ENCODE data around the gene ENO3. TPM values are rescaled to one million over a fixed set of nuclear protein-coding genes. Genes with fewer than 3 reads are reported as not detected.

Gene ENO3
- total and polyA plus RNA-seq, 10 of the 15 experiments (the other 5 are each of a cell fraction or from before 2014, with no cell fraction given): 6.8 to 28.4 (median 17.0) TPM

- no peak for FAIRE-seq
- no peaks in the 10 kb centered on the region for H3K9me3 ChIP-seq (replicated peaks; ENCODE audit: control insufficient read depth, insufficient read depth, low read length)
- intact Hi-C loops (cut with micrococcal nuclease; ENCODE audit: unreplicated experiment): no loop called here
- H3K9ac ChIP-seq (ENCODE audit: control insufficient read depth, insufficient read depth, low read length): no peak overlapping the region
- H2AFZ ChIP-seq (ENCODE audit: control insufficient read depth, low read depth, low read length): no peak overlapping the region
- ChIA-PET RAD21 (ENCODE audit: unreplicated experiment) (no interaction called here), SMC1A (ENCODE audit: uncharacterized antibody, unreplicated experiment) (no interaction called here), POLR2A (interaction anchor here (0.7 kb wide), 1 partner anchor 201 kb away, joined by 4 read pairs; no protein-coding TSS in a partner anchor), CTCF (no interaction called here)
- no peak overlapping the region for H3K27ac ChIP-seq (ENCODE audit: control insufficient read depth, insufficient read depth)
- peaks cover 13% of the 10 kb centered on the region for H3K79me2 ChIP-seq (ENCODE audit: control insufficient read depth, insufficient read depth, low read length)
- no peaks in the 10 kb centered on the region for H4K20me1 ChIP-seq (ENCODE audit: control insufficient read depth, insufficient read depth)
- in situ Hi-C loops (cut with MboI): no loop called here
- WGBS (ENCODE audit: insufficient coverage, insufficient replicate concordance, low lambda C conversion rate, missing lambda C conversion rate): 66% methylated on average over 6 of the region's 6 CpGs
- H3K36me3 ChIP-seq (ENCODE audit: control insufficient read depth in 2 of 2, insufficient read depth in 2 of 2, low read length in 1 of 2): no peaks in the 10 kb centered on the region
- no peak for TF ChIP-seq CREB1 (IDR thresholded peaks at IDR 0.05; ENCODE audit: low read depth)
- TF ChIP-seq NR2C1 (IDR thresholded peaks at IDR 0.05): no peak
- TF ChIP-seq CHD1 (IDR thresholded peaks at IDR 0.05; ENCODE audit: low read depth, low read length): no peak
- TF ChIP-seq POLR2AphosphoS5 (IDR thresholded peaks at IDR 0.05; ENCODE audit: low read length): no peak
- TF ChIP-seq NFYB (IDR thresholded peaks at IDR 0.05; ENCODE audit: insufficient read depth, low read depth, low read length): no peak
- TF ChIP-seq PML (IDR thresholded peaks at IDR 0.05; ENCODE audit: low read length): no peak
- no peak for TF ChIP-seq SMAD1 (IDR thresholded peaks at IDR 0.05; ENCODE audit: low read depth, partially characterized antibody)
- no peak for TF ChIP-seq SRF (IDR thresholded peaks at IDR 0.05; ENCODE audit: low read depth in 2 of 2, low read length in 2 of 2)
- TF ChIP-seq ZNF592 (IDR thresholded peaks at IDR 0.05): no peak
- no peak overlapping the region for H3K4me3 ChIP-seq
- no peak for ATAC-seq
- no TSS peak for BruUV-seq (replicated peaks)
- no peak for DNase-seq (ENCODE audit: low read depth, low spot score)
- no peak overlapping the region for H3K4me2 ChIP-seq (ENCODE audit: control insufficient read depth, insufficient read depth)
- H3K27me3 ChIP-seq (replicated peaks in 1 of 2; ENCODE audit: control insufficient read depth in 2 of 2, insufficient read depth in 2 of 2, low read length in 1 of 2): no peaks in the 10 kb centered on the region
- peaks cover 4% of the 10 kb centered on the region for H3K4me1 ChIP-seq (ENCODE audit: control insufficient read depth, insufficient read depth, low read length)
Measured at GRCh38 chr17:4994081-4994595, 43.2 kb downstream of the ENO3 start.
